Omental fat pad (tissue), 4 donors: Measurements from ENCODE around the gene SFMBT1. TPM values are rescaled to one million over a fixed set of nuclear protein-coding genes. Genes with fewer than 3 reads are reported as not detected.
A peak's percentile ranks its signal among the peaks of the same experiment; 100 is the strongest.

ENCODE experiments used
- ATAC-seq: fragments of 150-250 bp; one replicate; pipeline ENCODE4 v1.9.1; 2016; ENCODE audit warnings: mild to moderate bottlenecking, moderate library complexity; ENCODE audit not compliant: low FRiP score
- DNase-seq: peaks from one replicate; pipeline ENCODE4 v3.0.0-alpha.2; 2019; ENCODE audit warnings: low spot score
- CTCF ChIP-seq, 3 donors: fragments of 450-650 bp; IDR thresholded peaks; one replicate each; pipeline ENCODE4 v1.5.1; 2016 to 2017; ENCODE audit warnings: antibody characterized with exemption in 3 of 3, mild to moderate bottlenecking in 3 of 3, moderate library complexity in 2 of 3
- total RNA-seq, 4 donors: library from RNA; depleted of rRNA; stranded (reverse); fragments of >200 nt; gene quantifications; one replicate each; pipeline ENCODE4 v1.1.0, GENCODE V29; 2016

SFMBT1 gene
- total RNA-seq, 4 donors from 2014 or later, result 6.5 to 15.3 (median 8.7) TPM

GRCh38 chr3:52904552-52904951 is 141.3 kb downstream of the SFMBT1 start:
- no peak for TF ChIP-seq CTCF (IDR thresholded peaks at IDR 0.05)
- no peak for DNase-seq
- ATAC-seq, result no peak

- ATAC-seq (no peak), DNase-seq (no peak)
- TF ChIP-seq CTCF (IDR thresholded peaks at IDR 0.05), result no peak
These were observed 141.9 kb downstream of the SFMBT1 start for GRCh38 chr3:52904000-52904399.

- DNase-seq (peak; percentile 59), ATAC-seq (peak; percentile 98)
- TF ChIP-seq CTCF (IDR thresholded peaks at IDR 0.05), result no peak
These were observed 148.4 kb downstream of the SFMBT1 start, which contains the start of gene STIMATE for GRCh38 chr3:52897130-52898122. Gene STIMATE (minus strand): TSS chr3:52897548. CDS start chr3:52897450, 98 bp downstream.

GRCh38 chr3:52896613-52897012 is 149.3 kb downstream of the SFMBT1 start:
- no peak for TF ChIP-seq CTCF (IDR thresholded peaks at IDR 0.05)
- DNase-seq, result no peak
- ATAC-seq, result no peak

GRCh38 chr3:52896151-52896550 is 149.7 kb downstream of the SFMBT1 start:
- ATAC-seq, result no peak
- TF ChIP-seq CTCF (IDR thresholded peaks at IDR 0.05), result no peak
- no peak for DNase-seq

- ATAC-seq, result no peak
- TF ChIP-seq CTCF (IDR thresholded peaks at IDR 0.05), result no peak
These were observed 150.5 kb downstream of the SFMBT1 start for GRCh38 chr3:52895418-52895817.

GRCh38 chr3:52894756-52895155 is 151.1 kb downstream of the SFMBT1 start:
- ATAC-seq, result no peak
- TF ChIP-seq CTCF (IDR thresholded peaks at IDR 0.05), result no peak

More at GRCh38 chr3:52895418-52895817, 150.5 kb downstream of the SFMBT1 start:
- DNase-seq, result no peak

More at GRCh38 chr3:52894756-52895155, 151.1 kb downstream of the SFMBT1 start:
- DNase-seq, result no peak
